ENCODE results near the gene GANC.
"Not testable (repeated sequence)": the region's sequence is repeated elsewhere in the genome, so short reads cannot be mapped to it uniquely, and the experiment has no call there.

Gene GANC

DNA sequence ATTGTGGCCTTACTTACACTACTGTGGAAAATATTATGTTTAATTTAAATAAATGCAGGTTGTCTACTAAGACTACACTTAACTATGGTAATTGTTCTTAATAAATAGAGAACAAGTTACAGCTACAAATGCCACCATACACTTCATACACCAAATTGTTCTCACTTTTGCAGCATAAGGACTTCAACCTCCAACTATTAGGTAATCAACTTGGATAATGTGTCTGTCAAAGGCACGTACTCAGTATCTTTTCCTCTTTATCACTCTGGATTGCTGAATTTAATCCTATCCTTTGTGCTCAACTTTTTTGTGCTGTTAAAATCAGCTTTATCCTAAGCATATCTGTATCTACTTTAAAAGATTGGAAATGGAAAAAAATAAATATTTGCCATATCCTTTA, 41.8 kb downstream of the GANC start:
- Mint-ChIP-seq H3K4me3 (no peak overlapping the region), H3K9me3 (no peaks in the 10 kb centered on the region), H3K36me3 (peaks cover 21% of the 10 kb centered on the region), H3K4me1 (no peaks in the 10 kb centered on the region), H3K27ac (no peak overlapping the region), H3K27me3 (no peaks in the 10 kb centered on the region)

DNA sequence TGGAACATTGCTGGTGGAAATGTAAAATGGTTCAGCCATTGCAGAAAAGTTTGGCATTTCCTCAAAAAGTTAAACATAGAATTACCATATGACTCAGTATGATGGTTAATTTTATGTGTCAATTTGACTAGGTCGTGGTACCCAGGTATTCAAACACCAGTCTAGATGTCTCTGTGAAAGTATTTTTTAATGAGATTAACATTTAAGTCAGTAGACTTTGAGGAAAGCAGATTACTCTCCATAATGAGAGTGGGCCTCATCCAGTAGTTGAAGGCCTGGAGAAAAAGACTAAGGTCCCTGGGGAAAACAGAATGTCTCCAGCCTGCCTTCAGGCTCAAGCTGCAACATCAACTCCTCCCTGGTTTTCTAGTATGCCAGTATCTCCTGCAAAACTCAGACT, 42.5 kb downstream of the GANC start:
- H3K27ac Mint-ChIP-seq: no peak overlapping the region
- no peaks in the 10 kb centered on the region for H3K4me1 Mint-ChIP-seq
- no peaks in the 10 kb centered on the region for H3K27me3 Mint-ChIP-seq
- no peaks in the 10 kb centered on the region for H3K9me3 Mint-ChIP-seq
- H3K4me3 Mint-ChIP-seq: no peak overlapping the region
- H3K36me3 Mint-ChIP-seq: peaks cover 17% of the 10 kb centered on the region

DNA sequence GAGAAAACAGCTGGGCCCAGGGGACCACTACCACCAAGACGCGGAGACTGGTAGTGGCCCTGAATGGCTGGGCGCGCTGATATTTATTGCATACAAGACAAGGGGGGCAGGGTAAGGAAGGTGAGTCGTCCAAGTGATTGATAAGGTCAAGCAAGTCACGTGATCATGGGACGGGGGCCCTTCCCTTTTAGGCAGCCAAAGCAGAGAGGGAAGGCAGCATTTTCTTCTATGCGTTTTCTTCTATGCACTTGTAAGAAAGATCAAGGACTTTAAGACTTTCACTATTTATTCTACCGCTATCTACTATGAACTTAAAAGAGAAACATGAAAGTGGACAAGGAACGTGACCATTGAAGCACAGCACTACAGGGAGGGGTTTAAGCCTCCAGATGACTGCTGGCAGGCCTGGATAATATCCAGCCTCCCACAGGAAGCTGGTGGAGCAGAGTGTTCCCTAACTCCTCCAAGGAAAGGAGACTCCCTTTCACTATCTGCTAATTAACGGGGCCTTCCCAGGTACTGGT, 43.3 kb downstream of the GANC start:
- peaks cover 18% of the 10 kb centered on the region for H3K36me3 Mint-ChIP-seq
- not testable (repeated sequence) for H3K4me3 Mint-ChIP-seq, H3K9me3 Mint-ChIP-seq, H3K4me1 Mint-ChIP-seq, H3K27me3 Mint-ChIP-seq, H3K27ac Mint-ChIP-seq

DNA sequence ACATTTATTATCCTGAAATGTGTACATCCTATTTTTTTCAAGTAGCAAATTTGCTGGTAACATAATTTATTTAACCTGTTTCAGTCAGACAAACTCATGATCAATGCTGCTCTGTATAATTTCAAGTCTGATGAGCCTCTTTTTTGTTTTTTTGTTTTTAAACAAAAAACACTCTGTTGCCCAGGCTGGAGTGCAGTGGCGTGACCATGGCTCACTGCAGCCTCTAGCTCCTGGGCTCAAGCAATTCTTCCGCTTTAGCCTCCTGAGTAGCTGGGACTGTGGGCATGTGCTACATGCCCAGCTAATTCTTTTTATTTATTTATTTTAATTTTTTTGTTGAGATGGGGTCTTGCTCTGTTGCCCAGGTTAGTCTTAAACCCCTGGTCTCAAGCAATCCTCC, 46.2 kb downstream of the GANC start:
- Mint-ChIP-seq H3K4me3 (no peak overlapping the region), H3K36me3 (peaks cover 29% of the 10 kb centered on the region), H3K27me3 (no peaks in the 10 kb centered on the region), H3K4me1 (no peaks in the 10 kb centered on the region), H3K27ac (no peak overlapping the region), H3K9me3 (no peaks in the 10 kb centered on the region)

DNA sequence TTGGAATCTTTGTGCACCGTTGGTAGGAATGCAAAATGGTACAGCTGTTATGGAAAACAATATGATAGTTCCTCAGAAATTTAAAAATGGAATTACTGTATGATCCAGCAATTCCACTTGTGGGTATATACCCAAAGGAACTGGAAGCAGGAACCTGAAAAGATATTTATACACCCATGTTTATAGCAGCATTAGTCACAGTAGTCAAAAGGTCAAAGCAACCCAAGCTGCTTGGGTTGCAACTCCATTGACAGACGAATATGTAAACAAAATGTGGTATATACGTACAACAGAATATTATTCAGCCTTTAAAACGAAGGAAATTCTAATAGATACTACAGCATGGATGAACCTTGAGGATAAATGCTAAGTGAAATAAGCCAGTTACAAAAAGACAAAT, 51.3 kb downstream of the GANC start:
- no peaks in the 10 kb centered on the region for H3K27me3 Mint-ChIP-seq
- no peak overlapping the region for H3K27ac Mint-ChIP-seq
- no peak overlapping the region for H3K4me3 Mint-ChIP-seq
- H3K4me1 Mint-ChIP-seq: no peaks in the 10 kb centered on the region
- H3K9me3 Mint-ChIP-seq: no peaks in the 10 kb centered on the region
- peaks cover 29% of the 10 kb centered on the region for H3K36me3 Mint-ChIP-seq

DNA sequence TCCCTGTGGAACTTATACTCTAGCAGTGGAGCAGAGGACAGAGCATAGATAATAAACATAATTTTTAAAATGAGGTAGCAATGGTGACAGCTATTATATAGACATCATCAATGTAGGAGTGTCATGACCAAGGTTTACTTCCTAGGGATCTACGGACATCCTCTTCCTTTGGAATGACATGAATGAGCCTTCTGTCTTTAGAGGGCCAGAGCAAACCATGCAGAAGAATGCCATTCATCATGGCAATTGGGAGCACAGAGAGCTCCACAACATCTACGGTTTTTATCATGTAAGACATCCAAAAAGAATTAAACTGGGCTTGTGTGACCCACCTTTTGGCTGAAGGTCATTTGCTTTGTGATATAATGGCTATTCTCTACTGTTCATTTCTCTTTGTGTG, 56.2 kb downstream of the GANC start:
- Mint-ChIP-seq H3K4me3 (no peak overlapping the region), H3K4me1 (no peaks in the 10 kb centered on the region), H3K27ac (no peak overlapping the region), H3K9me3 (peaks cover 4% of the 10 kb centered on the region), H3K27me3 (no peaks in the 10 kb centered on the region), H3K36me3 (peaks cover 22% of the 10 kb centered on the region)

DNA sequence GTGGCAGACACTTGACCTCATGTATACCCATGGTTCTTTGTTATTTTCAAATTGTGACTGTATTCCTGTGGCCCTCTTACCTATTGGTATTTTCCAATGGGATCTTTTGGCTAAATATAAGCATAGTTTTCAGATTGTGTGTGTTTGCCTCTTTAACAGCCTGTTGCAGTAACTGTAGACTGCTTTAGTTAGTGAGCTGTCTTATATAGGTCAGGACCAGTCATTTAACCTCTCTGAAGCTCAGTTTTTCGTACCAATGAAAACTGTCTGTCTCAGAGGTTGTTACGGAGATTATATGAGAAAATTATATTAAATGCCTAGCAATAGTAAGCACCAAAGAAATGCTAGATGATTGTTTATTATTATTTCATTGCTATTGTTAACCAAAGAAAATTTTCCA, 57.0 kb downstream of the GANC start:
- peaks cover 24% of the 10 kb centered on the region for H3K36me3 Mint-ChIP-seq
- H3K27ac Mint-ChIP-seq: no peak overlapping the region
- H3K9me3 Mint-ChIP-seq: peaks cover 4% of the 10 kb centered on the region
- H3K4me1 Mint-ChIP-seq: no peaks in the 10 kb centered on the region
- no peaks in the 10 kb centered on the region for H3K27me3 Mint-ChIP-seq
- no peak overlapping the region for H3K4me3 Mint-ChIP-seq

DNA sequence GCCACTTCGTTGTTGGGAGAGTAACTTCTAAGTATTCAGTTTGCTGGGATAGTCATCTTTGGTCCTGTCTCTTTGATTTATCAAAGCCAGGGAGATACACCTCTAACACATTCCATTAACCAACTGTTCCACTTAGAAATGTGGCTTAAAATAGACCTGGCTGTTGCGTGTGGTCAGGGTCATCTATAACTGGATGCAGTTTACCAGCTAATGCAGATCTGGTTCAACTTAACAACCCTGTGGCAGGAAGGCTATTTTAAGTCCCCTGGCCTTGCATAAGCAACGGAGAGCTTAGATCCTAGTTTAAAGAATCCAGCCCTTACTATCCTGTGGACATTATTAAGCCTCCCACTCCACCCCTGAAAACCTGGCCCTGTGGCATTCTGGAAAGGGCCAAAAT, 58.2 kb downstream of the GANC start:
- no peaks in the 10 kb centered on the region for H3K4me1 Mint-ChIP-seq
- H3K9me3 Mint-ChIP-seq: peaks cover 12% of the 10 kb centered on the region

DNA sequence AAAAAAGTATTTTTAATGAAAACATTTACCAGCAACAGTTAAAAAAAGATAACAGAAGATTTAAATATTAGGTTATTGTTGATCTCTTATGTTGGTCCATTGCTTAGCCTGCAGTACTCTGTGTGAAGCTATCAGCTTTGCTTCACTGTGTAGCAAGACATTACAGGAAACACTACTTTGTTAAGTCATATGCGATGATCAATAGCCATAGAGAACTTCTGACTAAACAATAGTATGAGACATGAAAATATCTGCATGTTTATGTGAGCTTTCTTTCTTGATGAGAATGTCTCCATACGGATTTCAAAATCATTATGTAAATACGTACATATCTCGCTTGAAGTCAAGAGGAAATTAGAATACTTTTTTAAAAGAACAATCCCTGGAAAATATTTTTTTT, 59.3 kb downstream of the GANC start:
- Mint-ChIP-seq H3K27me3 (no peaks in the 10 kb centered on the region), H3K36me3 (peaks cover 35% of the 10 kb centered on the region), H3K9me3 (peaks cover 12% of the 10 kb centered on the region), H3K4me3 (no peak overlapping the region), H3K27ac (no peak overlapping the region), H3K4me1 (no peaks in the 10 kb centered on the region)

More for the DNA sequence above, 58.2 kb downstream of the GANC start:
- no peak overlapping the region for H3K27ac Mint-ChIP-seq
- no peak overlapping the region for H3K4me3 Mint-ChIP-seq
- H3K27me3 Mint-ChIP-seq: no peaks in the 10 kb centered on the region
- peaks cover 32% of the 10 kb centered on the region for H3K36me3 Mint-ChIP-seq

DNA sequence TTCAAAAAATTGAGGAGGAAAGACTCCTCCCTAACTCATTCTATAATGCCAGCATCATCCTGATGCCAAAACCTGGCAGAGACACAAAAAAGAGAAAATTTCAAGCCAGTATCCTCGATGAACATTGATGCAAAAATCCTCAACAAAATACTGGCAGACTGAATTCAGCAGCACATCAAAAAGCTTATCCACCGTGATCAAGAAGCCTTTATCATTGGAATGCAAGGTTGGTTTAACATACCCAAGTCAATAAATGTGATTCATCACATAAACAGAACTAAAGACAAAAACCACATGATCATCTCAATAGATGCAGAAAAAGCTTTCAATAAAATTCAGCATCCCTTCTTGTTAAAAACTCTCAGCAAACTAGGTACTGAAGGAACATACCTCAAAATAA, 62.1 kb downstream of the GANC start:
- Mint-ChIP-seq H3K27me3 (no peaks in the 10 kb centered on the region), H3K4me3 (no peak overlapping the region), H3K4me1 (no peaks in the 10 kb centered on the region), H3K27ac (no peak overlapping the region), H3K36me3 (peaks cover 31% of the 10 kb centered on the region), H3K9me3 (peaks cover 12% of the 10 kb centered on the region)

DNA sequence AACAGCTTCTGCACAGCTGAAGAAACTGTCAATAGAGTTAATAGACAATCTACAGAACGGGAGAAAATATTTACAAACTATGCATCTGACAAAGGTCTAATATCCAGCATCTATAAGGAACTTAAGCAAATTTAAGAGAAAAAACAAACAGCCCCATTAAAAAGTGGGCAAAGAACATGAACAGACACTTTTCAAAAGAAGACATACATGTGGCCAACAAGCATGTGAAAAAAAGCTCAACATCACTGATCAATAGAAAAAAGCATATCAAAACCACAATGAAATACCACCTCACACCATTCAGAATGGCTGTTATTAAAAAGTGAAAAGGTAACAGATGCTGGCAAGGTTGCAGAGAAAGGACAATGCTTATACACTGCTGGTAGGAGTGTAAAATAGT, 63.6 kb downstream of the GANC start:
- H3K36me3 Mint-ChIP-seq: peaks cover 26% of the 10 kb centered on the region
- not testable (repeated sequence) for H3K4me1 Mint-ChIP-seq, H3K27me3 Mint-ChIP-seq, H3K27ac Mint-ChIP-seq, H3K4me3 Mint-ChIP-seq
- peaks cover 12% of the 10 kb centered on the region for H3K9me3 Mint-ChIP-seq

DNA sequence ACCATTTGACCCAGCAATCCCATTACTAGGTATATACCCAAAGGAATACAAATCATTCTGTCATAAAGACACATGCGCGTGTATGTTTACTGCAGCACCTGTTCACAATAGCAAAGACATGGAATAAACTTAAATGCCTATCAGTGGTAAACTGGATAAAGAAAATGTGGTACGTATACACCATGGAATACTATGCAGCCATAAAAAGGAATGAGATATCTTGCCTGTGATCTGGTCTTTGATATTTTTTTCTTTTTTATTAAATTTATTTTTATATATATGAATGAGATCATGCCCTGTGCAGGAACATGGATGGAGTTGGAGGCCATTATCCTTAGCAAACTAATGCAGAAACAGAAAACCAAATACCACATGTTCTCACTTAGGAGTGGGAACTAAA, 64.1 kb downstream of the GANC start:
- H3K27ac Mint-ChIP-seq, H3K4me3 Mint-ChIP-seq, H3K4me1 Mint-ChIP-seq, H3K27me3 Mint-ChIP-seq: not testable (repeated sequence)
- Mint-ChIP-seq H3K9me3 (peaks cover 12% of the 10 kb centered on the region), H3K36me3 (peaks cover 26% of the 10 kb centered on the region)

DNA sequence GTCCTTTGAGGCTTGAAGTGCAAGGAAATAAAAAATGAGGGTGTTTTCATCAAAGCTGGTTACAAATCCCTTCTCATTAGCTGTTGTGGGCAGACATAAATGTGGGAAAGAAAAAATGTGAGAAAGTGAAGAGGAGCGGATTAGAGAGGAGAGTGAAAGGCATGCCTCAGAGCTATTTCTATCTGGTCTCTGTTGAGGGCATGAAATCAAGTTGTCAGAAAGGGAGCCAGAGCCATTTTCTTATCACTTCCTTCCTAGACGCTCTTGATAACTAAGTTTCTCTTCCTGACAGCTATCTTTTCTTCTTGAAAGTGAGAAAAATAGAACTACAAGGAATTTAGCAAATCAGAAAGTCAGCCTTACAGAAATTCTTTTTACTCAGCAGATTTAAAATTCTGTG, 65.5 kb downstream of the GANC start:
- Mint-ChIP-seq H3K27me3 (no peaks in the 10 kb centered on the region), H3K4me1 (no peaks in the 10 kb centered on the region), H3K27ac (no peak overlapping the region), H3K9me3 (peaks cover 10% of the 10 kb centered on the region), H3K36me3 (peaks cover 26% of the 10 kb centered on the region), H3K4me3 (no peak overlapping the region)

DNA sequence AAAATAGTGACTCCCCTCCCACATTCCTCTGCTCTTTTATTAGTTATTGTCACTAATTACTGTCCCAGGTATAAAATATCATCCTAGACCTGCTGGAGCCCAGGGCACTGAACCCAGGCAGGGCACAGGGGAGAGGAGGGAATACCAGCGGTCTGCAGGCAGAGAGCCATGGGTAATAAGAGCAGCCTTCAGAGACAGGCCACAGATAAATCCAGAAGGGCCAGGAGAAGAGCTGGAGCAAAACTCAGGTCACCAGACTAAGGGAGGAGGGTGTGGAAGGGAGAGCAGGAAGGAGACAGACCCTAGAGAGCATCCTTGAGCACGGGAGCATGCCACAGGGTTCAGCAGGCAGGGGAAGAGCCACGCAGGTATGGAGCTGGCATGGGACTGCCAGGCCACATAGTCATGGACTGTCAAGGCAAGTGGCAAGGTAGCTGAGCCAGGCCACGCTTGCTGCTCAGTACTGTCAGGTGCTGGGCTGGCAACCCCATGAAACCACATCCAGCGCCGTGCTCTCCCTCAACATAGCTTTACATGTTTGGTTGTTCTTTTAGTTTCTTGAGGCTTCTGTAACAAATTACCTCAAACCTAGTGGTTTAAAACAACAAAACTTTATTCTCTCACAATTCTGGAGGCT, 70.7 kb downstream of the GANC start:
- H3K27ac Mint-ChIP-seq: no peak overlapping the region
- peaks cover 12% of the 10 kb centered on the region for H3K36me3 Mint-ChIP-seq
- no peak overlapping the region for H3K4me3 Mint-ChIP-seq

DNA sequence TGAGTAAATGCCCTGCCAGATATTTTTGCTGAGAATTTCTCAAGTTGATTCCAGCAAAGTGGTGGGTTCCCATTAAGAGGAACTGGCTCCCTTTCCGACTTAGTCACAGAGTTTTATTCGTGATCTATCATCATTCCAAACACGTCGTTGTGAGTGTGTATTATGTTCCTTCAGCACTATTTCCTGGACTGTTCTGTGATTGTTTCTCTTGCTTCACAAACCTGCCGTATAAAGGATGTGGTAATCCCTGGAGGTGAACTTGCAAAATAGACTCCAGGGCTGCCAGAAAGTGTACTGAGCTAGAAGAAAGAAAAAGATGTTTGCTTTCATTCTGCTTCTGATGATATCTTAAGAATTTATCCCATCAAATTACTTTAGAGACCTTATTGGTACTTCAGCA, 71.8 kb downstream of the GANC start:
- Mint-ChIP-seq H3K27me3 (no peaks in the 10 kb centered on the region), H3K9me3 (no peaks in the 10 kb centered on the region), H3K4me1 (no peaks in the 10 kb centered on the region), H3K27ac (no peak overlapping the region), H3K36me3 (peaks cover 14% of the 10 kb centered on the region), H3K4me3 (no peak overlapping the region)

More for the DNA sequence above, 70.7 kb downstream of the GANC start:
- H3K27me3 Mint-ChIP-seq: no peaks in the 10 kb centered on the region
- no peaks in the 10 kb centered on the region for H3K4me1 Mint-ChIP-seq
- H3K9me3 Mint-ChIP-seq: no peaks in the 10 kb centered on the region

DNA sequence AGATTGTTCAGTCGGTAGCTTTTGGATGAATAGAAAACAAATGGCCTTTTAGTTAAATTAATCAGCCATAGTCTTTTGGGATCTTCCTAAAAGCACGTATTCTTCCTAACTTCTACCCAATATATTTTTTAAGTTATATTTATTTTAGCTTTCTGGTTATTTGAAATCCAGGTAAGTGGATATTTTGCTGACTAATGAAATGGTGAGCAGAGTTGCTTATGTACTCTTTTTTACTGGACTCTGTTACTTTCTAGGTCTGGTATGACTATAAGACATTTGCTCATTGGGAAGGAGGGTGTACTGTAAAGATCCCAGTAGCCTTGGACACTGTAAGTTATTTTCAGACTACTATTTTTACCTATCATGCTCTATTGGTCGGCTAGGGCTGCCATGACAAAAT, 72.5 kb downstream of the GANC start:
- Mint-ChIP-seq H3K36me3 (peaks cover 12% of the 10 kb centered on the region), H3K27ac (no peak overlapping the region), H3K4me1 (no peaks in the 10 kb centered on the region)

DNA sequence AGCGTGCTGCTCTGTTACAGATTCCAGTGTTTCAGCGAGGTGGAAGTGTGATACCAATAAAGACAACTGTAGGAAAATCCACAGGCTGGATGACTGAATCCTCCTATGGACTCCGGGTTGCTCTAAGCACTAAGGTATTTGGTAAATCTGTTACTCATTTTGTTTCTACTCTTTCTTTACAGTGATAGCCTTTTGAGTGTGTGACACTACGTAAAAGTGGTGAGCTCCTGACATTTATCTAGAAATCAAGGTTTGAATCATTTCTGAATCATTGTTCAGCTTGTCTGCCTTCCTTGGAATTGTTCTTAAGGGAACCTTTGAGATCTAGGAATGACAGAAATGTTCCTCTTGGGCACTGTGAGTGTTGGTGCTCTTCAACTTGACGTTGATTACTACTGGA, 75.1 kb downstream of the GANC start:
- Mint-ChIP-seq H3K9me3 (no peaks in the 10 kb centered on the region), H3K4me3 (no peak overlapping the region), H3K36me3 (peaks cover 25% of the 10 kb centered on the region), H3K27me3 (no peaks in the 10 kb centered on the region), H3K27ac (no peak overlapping the region), H3K4me1 (no peaks in the 10 kb centered on the region)

More for the DNA sequence above, 72.5 kb downstream of the GANC start:
- Mint-ChIP-seq H3K9me3 (no peaks in the 10 kb centered on the region), H3K4me3 (no peak overlapping the region), H3K27me3 (no peaks in the 10 kb centered on the region)

Measured in activated naive CD4-positive, alpha-beta T cell treated with anti-CD3 and anti-CD28 coated beads, Interleukin-2, amount 50 U/mL, for 24 hours (primary cell).